ENCODE measurements around the gene PITPNM3. TPM values are rescaled to one million over a fixed set of nuclear protein-coding genes. Genes with fewer than 3 reads are reported as not detected.

PITPNM3 gene
- total RNA-seq, 1 donor from 2014 or later: 1.4 TPM

- Mint-ChIP-seq H3K4me3 (ENCODE audit: unreplicated experiment) (peak overlapping the region; percentile 11), H3K4me1 (ENCODE audit: low read depth, unreplicated experiment) (peaks cover 34% of the 10 kb centered on the region), H3K27ac (ENCODE audit: unreplicated experiment) (no peak overlapping the region), H3K9me3 (ENCODE audit: unreplicated experiment) (peaks cover 9% of the 10 kb centered on the region), H3K36me3 (ENCODE audit: unreplicated experiment) (no peaks in the 10 kb centered on the region), H3K27me3 (ENCODE audit: unreplicated experiment) (no peaks in the 10 kb centered on the region)
- TF ChIP-seq CTCF (IDR thresholded peaks at IDR 0.05; ENCODE audit: partially characterized antibody, unreplicated experiment): no peak
- DNase-seq: no peak
Measured at GRCh38 chr17:6446516-6447100, 109.7 kb downstream of the PITPNM3 start.

GRCh38 chr17:6444571-6445335 lies 111.6 kb downstream of the PITPNM3 start:
- Mint-ChIP-seq H3K9me3 (ENCODE audit: unreplicated experiment) (peaks cover 10% of the 10 kb centered on the region), H3K36me3 (ENCODE audit: unreplicated experiment) (no peaks in the 10 kb centered on the region), H3K4me3 (ENCODE audit: unreplicated experiment) (peak overlapping the region; percentile 94), H3K27ac (ENCODE audit: unreplicated experiment) (peak overlapping the region; percentile 92), H3K4me1 (ENCODE audit: low read depth, unreplicated experiment) (peaks cover 16% of the 10 kb centered on the region), H3K27me3 (ENCODE audit: unreplicated experiment) (peaks cover 2% of the 10 kb centered on the region)
- no peak for TF ChIP-seq CTCF (IDR thresholded peaks at IDR 0.05; ENCODE audit: partially characterized antibody, unreplicated experiment)
- peak; percentile 37 for DNase-seq

- Mint-ChIP-seq H3K4me1 (ENCODE audit: low read depth, unreplicated experiment) (peaks cover 13% of the 10 kb centered on the region), H3K4me3 (ENCODE audit: unreplicated experiment) (peak within 1 kb of the TSS; percentile 94)
Measured at GRCh38 chr17:6443692-6444570, 112.4 kb downstream of the PITPNM3 start, which contains the start of gene PIMREG. TSS of gene PIMREG (plus strand) at chr17:6444455. CDS start at chr17:6445111, 656 bp downstream.

GRCh38 chr17:6442775-6443174 lies 113.6 kb downstream of the PITPNM3 start:
- peak overlapping the region; percentile 99 for H3K27ac Mint-ChIP-seq (ENCODE audit: unreplicated experiment)
- peaks cover 2% of the 10 kb centered on the region for H3K27me3 Mint-ChIP-seq (ENCODE audit: unreplicated experiment)
- no peak for DNase-seq
- no peaks in the 10 kb centered on the region for H3K36me3 Mint-ChIP-seq (ENCODE audit: unreplicated experiment)
- peak overlapping the region; percentile 88 for H3K4me3 Mint-ChIP-seq (ENCODE audit: unreplicated experiment)
- H3K4me1 Mint-ChIP-seq (ENCODE audit: low read depth, unreplicated experiment): peaks cover 16% of the 10 kb centered on the region
- H3K9me3 Mint-ChIP-seq (ENCODE audit: unreplicated experiment): peaks cover 7% of the 10 kb centered on the region
- TF ChIP-seq CTCF (IDR thresholded peaks at IDR 0.05; ENCODE audit: partially characterized antibody, unreplicated experiment): no peak

More at GRCh38 chr17:6443692-6444570, 112.4 kb downstream of the PITPNM3 start, which contains the start of gene PIMREG:
- H3K9me3 Mint-ChIP-seq (ENCODE audit: unreplicated experiment): peaks cover 10% of the 10 kb centered on the region
- no peak for TF ChIP-seq CTCF (IDR thresholded peaks at IDR 0.05; ENCODE audit: partially characterized antibody, unreplicated experiment)
- no peaks in the 10 kb centered on the region for H3K36me3 Mint-ChIP-seq (ENCODE audit: unreplicated experiment)
- peaks cover 2% of the 10 kb centered on the region for H3K27me3 Mint-ChIP-seq (ENCODE audit: unreplicated experiment)
- DNase-seq: peak; percentile 100
- H3K27ac Mint-ChIP-seq (ENCODE audit: unreplicated experiment): peak within 1 kb of the TSS; percentile 99
